ENCODE results near the gene JAKMIP1. TPM values are rescaled to one million over a fixed set of nuclear protein-coding genes. Genes with fewer than 3 reads are reported as not detected.

JAKMIP1 gene
- total RNA-seq, 4 donors from 2014 or later: 0.67 to 1.3 (median 1.1) TPM

DNA sequence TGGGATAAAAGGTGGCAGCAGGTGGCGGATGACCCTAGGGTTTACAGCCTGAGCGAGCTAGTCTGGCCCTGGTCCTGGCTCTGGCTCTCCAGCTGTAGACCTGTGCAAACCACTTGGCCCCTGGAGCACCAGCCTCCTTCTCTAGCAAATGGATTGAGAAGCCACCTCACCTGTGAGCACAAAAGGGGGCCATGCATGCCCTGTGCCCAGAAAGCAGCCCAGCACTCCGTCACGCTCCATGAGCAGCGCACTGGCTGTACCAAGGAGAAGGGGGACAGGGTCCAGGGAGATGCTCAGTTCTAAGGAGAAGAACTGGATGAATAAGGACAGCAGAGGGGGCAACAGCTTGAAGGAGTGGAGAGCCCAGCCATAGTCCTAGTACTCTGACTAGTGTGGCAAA is 135.2 kb downstream of the JAKMIP1 start:
- H3K27ac ChIP-seq: no peak overlapping the region
- 88 to 100% methylated on average over 1 to 2 of the region's 5 CpGs for WGBS, 2 donors

DNA sequence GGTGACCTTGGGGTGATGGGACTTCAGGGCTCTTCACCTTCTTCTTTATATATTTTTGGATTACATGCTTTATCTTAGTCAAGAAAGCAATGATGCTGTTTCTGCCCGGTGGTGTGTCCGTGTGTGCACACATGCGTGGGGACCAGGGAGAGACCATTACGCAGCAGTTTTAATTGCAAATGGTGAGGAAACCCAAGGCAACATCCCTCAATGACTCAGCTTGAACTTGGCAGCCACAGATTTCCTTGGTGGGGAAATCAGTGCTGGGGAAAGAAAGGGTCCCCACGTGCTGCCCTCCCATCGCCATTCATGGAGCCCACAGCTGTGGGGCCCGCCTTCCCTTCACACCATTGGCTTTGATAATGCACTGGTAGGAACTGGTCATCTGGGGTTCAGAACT is 136.0 kb downstream of the JAKMIP1 start:
- intact Hi-C loops (cut with DNase I): no loop called here
- H3K4me3 ChIP-seq: no peak overlapping the region
- WGBS, 2 donors: 82 to 93% methylated on average over 4 to 6 of the region's 7 CpGs
- H3K27ac ChIP-seq: no peak overlapping the region
- no peaks in the 10 kb centered on the region for H3K36me3 ChIP-seq
- no peak for DNase-seq
- H3K27me3 ChIP-seq: peaks cover 0 to 3% (median 0%) of the 10 kb centered on the region in 4 donors
- no peaks in the 10 kb centered on the region for H3K4me1 ChIP-seq
- TF ChIP-seq POLR2A (IDR thresholded peaks at IDR 0.05): no peak
- TF ChIP-seq, protein P1, sequence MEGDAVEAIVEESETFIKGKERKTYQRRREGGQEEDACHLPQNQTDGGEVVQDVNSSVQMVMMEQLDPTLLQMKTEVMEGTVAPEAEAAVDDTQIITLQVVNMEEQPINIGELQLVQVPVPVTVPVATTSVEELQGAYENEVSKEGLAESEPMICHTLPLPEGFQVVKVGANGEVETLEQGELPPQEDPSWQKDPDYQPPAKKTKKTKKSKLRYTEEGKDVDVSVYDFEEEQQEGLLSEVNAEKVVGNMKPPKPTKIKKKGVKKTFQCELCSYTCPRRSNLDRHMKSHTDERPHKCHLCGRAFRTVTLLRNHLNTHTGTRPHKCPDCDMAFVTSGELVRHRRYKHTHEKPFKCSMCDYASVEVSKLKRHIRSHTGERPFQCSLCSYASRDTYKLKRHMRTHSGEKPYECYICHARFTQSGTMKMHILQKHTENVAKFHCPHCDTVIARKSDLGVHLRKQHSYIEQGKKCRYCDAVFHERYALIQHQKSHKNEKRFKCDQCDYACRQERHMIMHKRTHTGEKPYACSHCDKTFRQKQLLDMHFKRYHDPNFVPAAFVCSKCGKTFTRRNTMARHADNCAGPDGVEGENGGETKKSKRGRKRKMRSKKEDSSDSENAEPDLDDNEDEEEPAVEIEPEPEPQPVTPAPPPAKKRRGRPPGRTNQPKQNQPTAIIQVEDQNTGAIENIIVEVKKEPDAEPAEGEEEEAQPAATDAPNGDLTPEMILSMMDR (IDR thresholded peaks at IDR 0.05): no peak
- peaks cover 0 to 30% (median 11%) of the 10 kb centered on the region in 3 donors for H3K9me3 ChIP-seq

More for the DNA sequence above, 135.2 kb downstream of the JAKMIP1 start:
- H3K4me1 ChIP-seq: no peaks in the 10 kb centered on the region
- H3K4me3 ChIP-seq: no peak overlapping the region
- no peaks in the 10 kb centered on the region for H3K36me3 ChIP-seq
- intact Hi-C loops (cut with DNase I): no loop called here
- DNase-seq: no peak
- H3K9me3 ChIP-seq: peaks cover 0 to 22% (median 3%) of the 10 kb centered on the region in 3 donors
- H3K27me3 ChIP-seq: peaks cover 0 to 7% (median 0%) of the 10 kb centered on the region in 4 donors
- TF ChIP-seq, protein P1 (IDR thresholded peaks at IDR 0.05): no peak
- TF ChIP-seq POLR2A (IDR thresholded peaks at IDR 0.05): no peak

DNA sequence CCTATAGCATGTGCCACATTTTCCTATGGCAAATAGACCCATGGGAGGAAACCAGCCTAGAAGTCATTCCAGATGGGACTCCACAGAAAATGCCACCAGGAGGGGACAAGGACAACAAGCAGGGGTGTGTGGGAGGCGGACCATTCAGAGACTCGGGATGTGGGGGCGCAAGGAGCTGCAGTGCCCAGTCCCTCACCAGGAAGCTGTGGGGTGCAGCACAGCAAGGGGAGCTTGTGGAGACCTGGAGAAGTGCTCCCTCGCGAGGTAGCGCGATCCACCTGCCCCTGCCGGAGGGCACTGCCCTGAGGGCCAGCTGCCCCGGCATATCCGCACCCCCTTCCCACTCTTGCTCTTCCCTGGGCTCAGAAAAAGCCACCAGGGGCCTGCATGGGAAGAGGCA is 136.7 kb downstream of the JAKMIP1 start:
- H3K27ac ChIP-seq: no peak overlapping the region
- intact Hi-C loops (cut with DNase I): no loop called here
- TF ChIP-seq, protein P1 (IDR thresholded peaks at IDR 0.05): no peak
- TF ChIP-seq POLR2A (IDR thresholded peaks at IDR 0.05): no peak
- H3K4me3 ChIP-seq: no peak overlapping the region
- no peak for DNase-seq
- WGBS, 2 donors: 78 to 89% methylated on average over 3 of the region's 10 CpGs
- peaks cover 4 to 37% (median 18%) of the 10 kb centered on the region in 3 donors for H3K9me3 ChIP-seq
- no peaks in the 10 kb centered on the region for H3K36me3 ChIP-seq
- no peaks in the 10 kb centered on the region for H3K27me3 ChIP-seq
- no peaks in the 10 kb centered on the region for H3K4me1 ChIP-seq

DNA sequence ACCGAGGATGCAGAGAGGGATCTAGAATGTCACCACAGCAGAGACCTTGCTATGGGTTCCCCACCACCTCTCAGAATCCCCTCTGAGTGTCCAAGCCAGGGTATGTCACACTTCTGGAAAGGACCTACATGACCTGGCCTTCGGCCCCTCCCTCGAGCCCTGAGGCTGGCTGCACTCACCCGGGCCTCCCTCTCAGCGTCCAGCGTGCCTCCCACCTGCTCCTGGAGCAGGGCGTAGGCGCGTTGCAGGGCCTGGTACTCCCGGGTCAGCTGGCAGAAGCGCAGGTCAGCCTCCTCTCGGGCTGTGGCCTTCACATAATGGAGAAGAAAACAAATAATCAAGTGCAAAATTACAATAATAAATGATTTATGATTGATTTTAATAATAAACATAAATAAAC is 138.2 kb downstream of the JAKMIP1 start:
- H3K4me1 ChIP-seq: no peaks in the 10 kb centered on the region
- no peaks in the 10 kb centered on the region for H3K27me3 ChIP-seq
- no peak overlapping the region for H3K27ac ChIP-seq
- no peak overlapping the region for H3K4me3 ChIP-seq
- no peak for DNase-seq
- intact Hi-C loops (cut with DNase I): no loop called here
- H3K36me3 ChIP-seq: no peaks in the 10 kb centered on the region
- TF ChIP-seq POLR2A (IDR thresholded peaks at IDR 0.05): no peak
- TF ChIP-seq, protein P1 (IDR thresholded peaks at IDR 0.05): no peak
- H3K9me3 ChIP-seq: peaks cover 7 to 53% (median 33%) of the 10 kb centered on the region in 3 donors
- 83 to 85% methylated on average over 2 to 5 of the region's 12 CpGs for WGBS, 2 donors

DNA sequence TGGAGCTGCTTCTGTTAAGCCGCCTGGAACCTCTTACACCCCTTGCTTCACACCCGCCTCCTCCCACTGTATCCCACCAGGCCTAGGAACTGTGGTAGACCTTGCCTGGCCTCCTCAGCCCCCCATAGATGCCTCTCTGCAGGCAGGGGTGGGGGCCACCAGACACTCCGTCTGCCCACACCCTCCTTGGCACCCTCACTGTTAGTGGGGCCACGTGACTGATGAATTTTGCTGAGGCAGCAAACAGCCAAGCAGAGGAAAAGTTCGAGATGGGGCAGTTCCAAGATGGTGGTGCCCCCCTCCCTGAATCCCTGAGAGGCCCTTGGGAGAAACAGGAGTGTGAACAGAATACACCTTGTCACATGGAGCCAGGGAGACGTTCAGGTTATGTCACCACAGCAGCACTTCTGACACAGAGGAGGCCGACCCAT is 141.0 kb downstream of the JAKMIP1 start:
- H3K9me3 ChIP-seq: peaks cover 7 to 62% (median 41%) of the 10 kb centered on the region in 3 donors
- 93 to 100% methylated on average over 2 to 5 of the region's 7 CpGs for WGBS, 2 donors
- intact Hi-C loops (cut with DNase I): no loop called here
- H3K27ac ChIP-seq: no peak overlapping the region
- H3K27me3 ChIP-seq: no peaks in the 10 kb centered on the region
- no peak for DNase-seq
- no peak for TF ChIP-seq POLR2A (IDR thresholded peaks at IDR 0.05)
- TF ChIP-seq, protein P1 (IDR thresholded peaks at IDR 0.05): no peak
- no peaks in the 10 kb centered on the region for H3K36me3 ChIP-seq
- H3K4me3 ChIP-seq: no peak overlapping the region
- no peaks in the 10 kb centered on the region for H3K4me1 ChIP-seq

All from esophagus squamous epithelium (tissue), 5 donors.